HepG2 (cell line): ENCODE measurements around the gene MAMDC2.

Experiments used
- CREB1 ChIP-seq, 2 experiments: fragments of 450-650 bp in 1 of 2; IDR thresholded peaks; 2 replicates each; pipeline ENCODE4 v1.6.1; 2016 to 2017; ENCODE audit warnings: control low read depth in 1 of 2, mild to moderate bottlenecking in 1 of 2, missing compliant biosample characterization in 1 of 2, missing genetic modification characterization in 1 of 2
- CTCF ChIP-seq: sonication (generic); formaldehyde crosslinking; IDR thresholded peaks from 2 replicates; pipeline ENCODE4 v1.5.0; 2020; ENCODE audit warnings: mild to moderate bottlenecking, missing genetic modification reagents, moderate library complexity
- DPF2 ChIP-seq: sonication (generic); formaldehyde crosslinking; IDR thresholded peaks from 2 replicates; pipeline ENCODE4 v1.4.0; 2020; ENCODE audit warnings: mild to moderate bottlenecking, low read depth, missing genetic modification reagents, borderline replicate concordance
- FLYWCH1 ChIP-seq: sonication (generic); formaldehyde crosslinking; IDR thresholded peaks from 2 replicates; pipeline ENCODE4 v1.8.1; 2023; ENCODE audit warnings: mild to moderate bottlenecking, missing genetic modification reagents
- GTF2F1 ChIP-seq: fragments of 150-350 bp; IDR thresholded peaks from 2 replicates; pipeline ENCODE4 v1.6.1; 2014; ENCODE audit warnings: low read length
- POLR2A ChIP-seq, 2 experiments: IDR thresholded peaks; 2 replicates each; pipeline ENCODE4 v1.6.1; 2011; ENCODE audit warnings: low read depth in 2 of 2, low read length in 2 of 2, mild to moderate bottlenecking in 1 of 2, moderate library complexity in 1 of 2; ENCODE audit not compliant: insufficient read depth in 1 of 2
- RXRA ChIP-seq: sonication (generic); formaldehyde crosslinking; IDR thresholded peaks from 2 replicates; pipeline ENCODE4 v1.5.1; 2020; ENCODE audit warnings: missing genetic modification reagents
- SETDB1 ChIP-seq: sonication (generic); formaldehyde crosslinking; IDR thresholded peaks from 2 replicates; pipeline ENCODE4 v1.5.1; 2020; ENCODE audit warnings: missing genetic modification reagents, mild to moderate bottlenecking, borderline replicate concordance
- SMC3 ChIP-seq: IDR thresholded peaks from 2 replicates; pipeline ENCODE4 v1.6.1; 2011; ENCODE audit warnings: low read length, improper control_type of control experiment
- ZNF33A ChIP-seq: sonication (generic); formaldehyde crosslinking; IDR thresholded peaks from 2 replicates; pipeline ENCODE4 v1.5.1; 2020; ENCODE audit warnings: missing genetic modification reagents, mild to moderate bottlenecking, moderate library complexity, borderline replicate concordance
- ZNF580 ChIP-seq: IDR thresholded peaks from 2 replicates; pipeline ENCODE4 v1.6.1; 2016; ENCODE audit warnings: low read depth, borderline replicate concordance

GRCh38 chr9:70003901-70004714 is 39.5 kb upstream of the MAMDC2 start:
- TF ChIP-seq RXRA (no peak), CTCF (CRISPR knock-in tag) (no peak), CREB1 (IDR thresholded peaks at IDR 0.05) (no peak), CREB1 (CRISPR knock-in tag; IDR thresholded peaks at IDR 0.05) (no peak), FLYWCH1 (no peak), POLR2A (IDR thresholded peaks at IDR 0.05; ENCODE audit: insufficient read depth in 1 of 2, low read depth in 2 of 2, low read length in 2 of 2) (no peak), ZNF33A (CRISPR knock-in tag) (no peak), SETDB1 (CRISPR knock-in tag) (no peak), DPF2 (CRISPR knock-in tag) (no peak), SMC3 (no peak), ZNF580 (CRISPR knock-in tag) (no peak), GTF2F1 (no peak)
